Aorta (tissue), 5 donors: ENCODE measurements around the gene MAML1. TPM values are rescaled to one million over a fixed set of nuclear protein-coding genes. Genes with fewer than 3 reads are reported as not detected.
A peak's percentile ranks its signal among the peaks of the same experiment; 100 is the strongest.
"Not testable (repeated sequence)": the region's sequence is repeated elsewhere in the genome, so short reads cannot be mapped to it uniquely, and the experiment has no call there.

Experiments
- ATAC-seq: fragments of 200-7000 bp; cut with Tn5 transposase; one replicate; pipeline ENCODE4 v1.9.1; 2022; ENCODE audit warnings: moderate library complexity; ENCODE audit not compliant: low FRiP score
- DNase-seq, 2 donors: peaks; one replicate each; pipeline ENCODE4 v3.0.0-alpha.2; 2020
- H3K27ac ChIP-seq, 2 donors: one replicate each; pipeline ENCODE4 v1.5.1; 2013; ENCODE audit warnings: low read length in 2 of 2, mild to moderate bottlenecking in 2 of 2, moderate library complexity in 2 of 2, control low read depth in 1 of 2, inconsistent platforms in 1 of 2, low read depth in 1 of 2
- H3K27me3 ChIP-seq, 2 donors: one replicate each; pipeline ENCODE4 v1.6.1; 2013; ENCODE audit warnings: control low read depth in 1 of 2, low read length in 1 of 2, mild to moderate bottlenecking in 1 of 2, moderate library complexity in 1 of 2; ENCODE audit not compliant: insufficient read depth in 2 of 2, control insufficient read depth in 1 of 2
- H3K36me3 ChIP-seq, 2 donors: one replicate each; pipeline ENCODE4 v1.6.1; 2013; ENCODE audit warnings: control low read depth in 1 of 2, low read length in 1 of 2, mild to moderate bottlenecking in 1 of 2; ENCODE audit not compliant: insufficient read depth in 2 of 2, control insufficient read depth in 1 of 2
- H3K4me1 ChIP-seq, 2 donors: one replicate each; pipeline ENCODE4 v1.6.1; 2013; ENCODE audit warnings: low read length in 2 of 2, control low read depth in 1 of 2, mild to moderate bottlenecking in 1 of 2, moderate library complexity in 1 of 2; ENCODE audit not compliant: insufficient read depth in 2 of 2, control insufficient read depth in 1 of 2
- H3K4me3 ChIP-seq, 2 donors: one replicate each; pipeline ENCODE4 v1.5.1; 2013; ENCODE audit warnings: low read length in 2 of 2, control low read depth in 1 of 2, mild to moderate bottlenecking in 1 of 2
- H3K9me3 ChIP-seq: one replicate; pipeline ENCODE4 v1.6.1; 2013; ENCODE audit warnings: mild to moderate bottlenecking, low read length; ENCODE audit not compliant: control insufficient read depth
- WGBS, 2 donors: extraction: QIAGEN DNeasy Blood & Tissue Kit; methylation state at CpG; one replicate each; pipeline ENCODE4 v1.1.7; 2013; 5-methylcytosine and 5-hydroxymethylcytosine counted together
- intact Hi-C, 2 donors: fragments of 100-400 bp; cut with DNase I; formaldehyde crosslinking; loops; one replicate each; pipeline versions ENCODE4 v1.14.2 to v1.15.0; 2022
- polyA plus RNA-seq, 2 donors: library from polyadenylated mRNA; stranded (reverse); fragments of 200-250 nt; gene quantifications; one replicate each; pipeline ENCODE4 v1.2.3, GENCODE V29; 2013
- total RNA-seq, 2 donors: library from RNA; stranded (reverse); fragmentation: NEBNext Ultra II Directional; extraction: Animal tissue kit (Norgen Biotek cat#: 25700); gene quantifications; one replicate each; pipeline ENCODE4 v1.2.1, GENCODE V29; 2021
- donor health status: healthy with polysubstance abuse.
- donor health status: Bipolar disorder and iron deficiency.
- donor health status: DM: no; HTN: no; CAD: no.
- donor health status: DM: no; HTN: no; CAD: no.
- donor health status: DM: yes; HTN: yes; CAD: no.

MAML1 gene
- total and polyA plus RNA-seq, 4 donors = 7.0 to 35.3 (median 19.1) TPM

- H3K27me3 ChIP-seq, H3K4me1 ChIP-seq, H3K4me3 ChIP-seq, H3K36me3 ChIP-seq, ATAC-seq, DNase-seq, H3K27ac ChIP-seq, intact Hi-C loops, H3K9me3 ChIP-seq: not testable (repeated sequence)
- WGBS, 2 donors = 38 to 54% methylated on average over 7 of the region's 7 CpGs
Observed at GRCh38 chr5:179744106-179744505, 11.5 kb downstream of the MAML1 start.

- no peak for DNase-seq
- H3K27ac ChIP-seq = no peak overlapping the region
- ATAC-seq = no peak
- no peak overlapping the region for H3K4me3 ChIP-seq
- intact Hi-C loops = no loop called here
- H3K27me3 ChIP-seq = no peaks in the 10 kb centered on the region
- H3K9me3 ChIP-seq = no peaks in the 10 kb centered on the region
- no peaks in the 10 kb centered on the region for H3K36me3 ChIP-seq
- H3K4me1 ChIP-seq = no peaks in the 10 kb centered on the region
- 82 to 85% methylated on average over 2 of the region's 2 CpGs for WGBS, 2 donors
Observed at GRCh38 chr5:179746872-179747271, 14.2 kb downstream of the MAML1 start.

GRCh38 chr5:179747811-179748210, 15.2 kb downstream of the MAML1 start:
- H3K9me3 ChIP-seq = no peaks in the 10 kb centered on the region
- H3K4me3 ChIP-seq = no peak overlapping the region
- WGBS, 2 donors = 89 to 90% methylated on average over 3 of the region's 3 CpGs
- H3K27me3 ChIP-seq = no peaks in the 10 kb centered on the region
- H3K27ac ChIP-seq = no peak overlapping the region
- no peak for DNase-seq
- H3K36me3 ChIP-seq = no peaks in the 10 kb centered on the region
- intact Hi-C loops = no loop called here
- H3K4me1 ChIP-seq = no peaks in the 10 kb centered on the region
- ATAC-seq = no peak

- intact Hi-C loops = no loop called here
- Histone ChIP-seq H3K36me3 (no peaks in the 10 kb centered on the region), H3K4me3 (no peak overlapping the region), H3K27ac (no peak overlapping the region), H3K27me3 (no peaks in the 10 kb centered on the region), H3K4me1 (peaks cover 0 to under 1% of the 10 kb centered on the region in 2 donors), H3K9me3 (no peaks in the 10 kb centered on the region)
- ATAC-seq = no peak
- DNase-seq = peak in 1 of 2 donors; percentile 20
- 72 to 73% methylated on average over 8 of the region's 8 CpGs for WGBS, 2 donors
Observed at GRCh38 chr5:179749857-179750508, 17.4 kb downstream of the MAML1 start.

GRCh38 chr5:179753971-179754370, 21.3 kb downstream of the MAML1 start:
- 95 to 96% methylated on average over 5 of the region's 5 CpGs for WGBS, 2 donors
- ATAC-seq (no peak), DNase-seq (peak; percentile 9 to 27)
- intact Hi-C loops = no loop called here
- Histone ChIP-seq H3K36me3 (no peaks in the 10 kb centered on the region), H3K27ac (no peak overlapping the region), H3K4me1 (peaks cover 0 to 3% of the 10 kb centered on the region in 2 donors), H3K4me3 (no peak overlapping the region), H3K27me3 (no peaks in the 10 kb centered on the region), H3K9me3 (no peaks in the 10 kb centered on the region)

GRCh38 chr5:179755022-179755421, 22.4 kb downstream of the MAML1 start:
- H3K36me3 ChIP-seq = no peaks in the 10 kb centered on the region
- no peak overlapping the region for H3K27ac ChIP-seq
- ATAC-seq (no peak), DNase-seq (no peak)
- H3K9me3 ChIP-seq = no peaks in the 10 kb centered on the region
- H3K4me3 ChIP-seq = no peak overlapping the region
- 60 to 61% methylated on average over 2 of the region's 2 CpGs for WGBS, 2 donors
- H3K4me1 ChIP-seq = peaks cover 0 to 3% of the 10 kb centered on the region in 2 donors
- H3K27me3 ChIP-seq = no peaks in the 10 kb centered on the region
- intact Hi-C loops = no loop called here

GRCh38 chr5:179758955-179759354, 26.3 kb downstream of the MAML1 start:
- no peaks in the 10 kb centered on the region for H3K36me3 ChIP-seq
- DNase-seq = peak in 1 of 2 donors; percentile 8
- intact Hi-C loops = no loop called here
- H3K4me1 ChIP-seq = peaks cover 2 to 3% of the 10 kb centered on the region in 2 donors
- no peak overlapping the region for H3K4me3 ChIP-seq
- H3K9me3 ChIP-seq = no peaks in the 10 kb centered on the region
- WGBS, 2 donors = 90% methylated on average over 8 of the region's 8 CpGs
- no peak overlapping the region for H3K27ac ChIP-seq
- no peak for ATAC-seq
- H3K27me3 ChIP-seq = no peaks in the 10 kb centered on the region

GRCh38 chr5:179759581-179760551, 27.2 kb downstream of the MAML1 start:
- no peak for ATAC-seq
- peaks cover 3% of the 10 kb centered on the region in 2 donors for H3K4me1 ChIP-seq
- peak; percentile 47 to 61 for DNase-seq
- H3K27me3 ChIP-seq = no peaks in the 10 kb centered on the region
- 86 to 87% methylated on average over 9 of the region's 9 CpGs for WGBS, 2 donors
- no peaks in the 10 kb centered on the region for H3K36me3 ChIP-seq
- H3K9me3 ChIP-seq = no peaks in the 10 kb centered on the region
- H3K27ac ChIP-seq = no peak overlapping the region
- intact Hi-C loops = loop anchor here in 1 of 2 donors (5.0 kb wide), 1 partner anchor 37 kb away; no protein-coding TSS in a partner anchor
- H3K4me3 ChIP-seq = no peak overlapping the region
